ENCODE data around the gene C2orf81.

DNA sequence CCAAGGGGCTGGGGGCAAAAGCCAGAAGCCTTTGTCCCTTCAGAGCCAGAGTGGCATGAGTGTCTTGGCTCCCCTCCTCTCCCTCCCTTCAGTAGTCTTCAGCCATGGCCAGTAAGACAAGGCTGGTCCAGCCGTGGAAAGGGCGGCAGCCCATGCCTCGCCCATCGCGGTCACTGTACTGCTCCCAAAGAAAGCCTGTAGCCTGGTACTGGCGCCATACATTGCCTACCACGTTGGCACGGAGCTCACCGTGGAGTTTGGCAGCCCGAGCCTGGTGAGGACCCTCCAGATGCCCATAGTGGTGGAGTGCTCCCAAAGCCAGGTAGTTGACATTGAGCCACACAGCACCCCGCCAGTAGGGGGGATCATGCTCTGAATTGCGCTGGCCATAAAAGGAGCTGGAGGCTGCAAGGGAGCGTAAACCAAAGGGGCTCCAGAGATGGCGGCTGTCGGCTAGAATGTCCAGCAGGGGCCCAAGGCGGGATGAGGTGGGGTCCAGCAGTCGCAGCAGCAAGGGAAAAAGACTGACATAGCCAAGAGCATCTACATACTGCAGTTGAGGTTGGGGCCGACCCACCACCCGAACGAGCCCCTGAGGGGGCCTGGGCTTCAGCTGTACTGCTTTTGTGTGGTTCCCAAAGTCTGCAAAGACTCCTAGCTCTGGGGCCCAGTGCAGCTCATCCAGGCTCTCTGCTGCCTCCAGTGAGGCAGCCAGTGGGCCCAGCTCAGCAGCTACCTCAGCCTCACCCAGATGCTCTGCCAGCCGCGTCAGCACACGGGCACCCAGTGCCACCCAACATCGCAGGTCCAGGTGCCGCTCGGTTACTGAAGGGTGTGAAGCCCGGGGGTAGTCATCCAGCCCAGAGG, 40.0 kb upstream of the C2orf81 start:
- TF ChIP-seq, protein P1, sequence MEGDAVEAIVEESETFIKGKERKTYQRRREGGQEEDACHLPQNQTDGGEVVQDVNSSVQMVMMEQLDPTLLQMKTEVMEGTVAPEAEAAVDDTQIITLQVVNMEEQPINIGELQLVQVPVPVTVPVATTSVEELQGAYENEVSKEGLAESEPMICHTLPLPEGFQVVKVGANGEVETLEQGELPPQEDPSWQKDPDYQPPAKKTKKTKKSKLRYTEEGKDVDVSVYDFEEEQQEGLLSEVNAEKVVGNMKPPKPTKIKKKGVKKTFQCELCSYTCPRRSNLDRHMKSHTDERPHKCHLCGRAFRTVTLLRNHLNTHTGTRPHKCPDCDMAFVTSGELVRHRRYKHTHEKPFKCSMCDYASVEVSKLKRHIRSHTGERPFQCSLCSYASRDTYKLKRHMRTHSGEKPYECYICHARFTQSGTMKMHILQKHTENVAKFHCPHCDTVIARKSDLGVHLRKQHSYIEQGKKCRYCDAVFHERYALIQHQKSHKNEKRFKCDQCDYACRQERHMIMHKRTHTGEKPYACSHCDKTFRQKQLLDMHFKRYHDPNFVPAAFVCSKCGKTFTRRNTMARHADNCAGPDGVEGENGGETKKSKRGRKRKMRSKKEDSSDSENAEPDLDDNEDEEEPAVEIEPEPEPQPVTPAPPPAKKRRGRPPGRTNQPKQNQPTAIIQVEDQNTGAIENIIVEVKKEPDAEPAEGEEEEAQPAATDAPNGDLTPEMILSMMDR (conservative IDR thresholded peaks at IDR 0.05; ENCODE audit: low read depth, low read length), result peak; percentile 14; the same call in 1 of the 2 replicates
- TF ChIP-seq MXI1 (IDR thresholded peaks at IDR 0.05; ENCODE audit: borderline replicate concordance, low read depth, low read length) (no peak), POLR2A (IDR thresholded peaks at IDR 0.05; ENCODE audit: low read depth, low read length) (no peak), MAZ (IDR thresholded peaks at IDR 0.05; ENCODE audit: borderline replicate concordance, low read depth, low read length) (no peak), SMC3 (IDR thresholded peaks at IDR 0.05; ENCODE audit: low read depth, low read length) (no peak), FOS (IDR thresholded peaks at IDR 0.05; ENCODE audit: low read depth, low read length) (no peak), CEBPB (IDR thresholded peaks at IDR 0.05; ENCODE audit: low read depth, low read length) (no peak), RCOR1 (IDR thresholded peaks at IDR 0.05; ENCODE audit: insufficient replicate concordance, low read length) (no peak), RFX5 (IDR thresholded peaks at IDR 0.05; ENCODE audit: low read depth, low read length) (no peak), RAD21 (IDR thresholded peaks at IDR 0.05; ENCODE audit: low read length) (no peak), BHLHE40 (IDR thresholded peaks at IDR 0.05; ENCODE audit: low read depth, low read length) (no peak), MAFK (IDR thresholded peaks at IDR 0.05; ENCODE audit: low read depth, low read length) (no peak)
- TF ChIP-seq, protein P2, sequence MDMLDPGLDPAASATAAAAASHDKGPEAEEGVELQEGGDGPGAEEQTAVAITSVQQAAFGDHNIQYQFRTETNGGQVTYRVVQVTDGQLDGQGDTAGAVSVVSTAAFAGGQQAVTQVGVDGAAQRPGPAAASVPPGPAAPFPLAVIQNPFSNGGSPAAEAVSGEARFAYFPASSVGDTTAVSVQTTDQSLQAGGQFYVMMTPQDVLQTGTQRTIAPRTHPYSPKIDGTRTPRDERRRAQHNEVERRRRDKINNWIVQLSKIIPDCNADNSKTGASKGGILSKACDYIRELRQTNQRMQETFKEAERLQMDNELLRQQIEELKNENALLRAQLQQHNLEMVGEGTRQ (IDR thresholded peaks at IDR 0.05; ENCODE audit: low read depth, low read length), result no peak
- TF ChIP-seq, protein P3, sequence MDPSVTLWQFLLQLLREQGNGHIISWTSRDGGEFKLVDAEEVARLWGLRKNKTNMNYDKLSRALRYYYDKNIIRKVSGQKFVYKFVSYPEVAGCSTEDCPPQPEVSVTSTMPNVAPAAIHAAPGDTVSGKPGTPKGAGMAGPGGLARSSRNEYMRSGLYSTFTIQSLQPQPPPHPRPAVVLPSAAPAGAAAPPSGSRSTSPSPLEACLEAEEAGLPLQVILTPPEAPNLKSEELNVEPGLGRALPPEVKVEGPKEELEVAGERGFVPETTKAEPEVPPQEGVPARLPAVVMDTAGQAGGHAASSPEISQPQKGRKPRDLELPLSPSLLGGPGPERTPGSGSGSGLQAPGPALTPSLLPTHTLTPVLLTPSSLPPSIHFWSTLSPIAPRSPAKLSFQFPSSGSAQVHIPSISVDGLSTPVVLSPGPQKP (IDR thresholded peaks at IDR 0.05; ENCODE audit: borderline replicate concordance, low read depth, low read length), result no peak

All from IMR-90 (cell line).